Measurements from ENCODE around the gene PLCXD1.
A peak's percentile ranks its signal among the peaks of the same experiment; 100 is the strongest.

The PLCXD1 gene

GRCh38 chrX:314049-314448 is 32.9 kb downstream of the PLCXD1 start:
- TF ChIP-seq CTCF (conservative IDR thresholded peaks at IDR 0.05; ENCODE audit: low read depth, low read length) = no peak
- no peak overlapping the region for H3K4me3 ChIP-seq (ENCODE audit: low read depth, low read length)
- DNase-seq (ENCODE audit: low read depth) = no peak

GRCh38 chrX:314781-315595 is 33.8 kb downstream of the PLCXD1 start:
- TF ChIP-seq CTCF (conservative IDR thresholded peaks at IDR 0.05; ENCODE audit: low read depth, low read length) = no peak
- no peak overlapping the region for H3K4me3 ChIP-seq (ENCODE audit: low read depth, low read length)
- DNase-seq (ENCODE audit: low read depth) = no peak

- DNase-seq (ENCODE audit: low read depth) = no peak
- no peak for TF ChIP-seq CTCF (conservative IDR thresholded peaks at IDR 0.05; ENCODE audit: low read depth, low read length)
- no peak overlapping the region for H3K4me3 ChIP-seq (ENCODE audit: low read depth, low read length)
These were observed 35.5 kb downstream of the PLCXD1 start for GRCh38 chrX:316351-317325.

GRCh38 chrX:317424-318067 is 36.4 kb downstream of the PLCXD1 start:
- DNase-seq (ENCODE audit: low read depth) = no peak
- no peak for TF ChIP-seq CTCF (conservative IDR thresholded peaks at IDR 0.05; ENCODE audit: low read depth, low read length)
- H3K4me3 ChIP-seq (ENCODE audit: low read depth, low read length) = peak overlapping the region; percentile 66

- H3K4me3 ChIP-seq (ENCODE audit: low read depth, low read length) = peak overlapping the region; percentile 88
- DNase-seq (ENCODE audit: low read depth) = peak; percentile 100
- TF ChIP-seq CTCF (conservative IDR thresholded peaks at IDR 0.05; ENCODE audit: low read depth, low read length) = no peak
These were observed 37.0 kb downstream of the PLCXD1 start for GRCh38 chrX:318068-318738.

Measured in choroid plexus epithelial cell (primary cell).